Activated T-cell treated with anti-CD3 and anti-CD28 coated beads for 48 hours (primary cell): ENCODE measurements around the gene MAG.

ENCODE experiments used
- DNase-seq: peaks from one replicate; pipeline ENCODE4 v3.0.0-alpha.2; 2020; ENCODE audit warnings: low read depth

The MAG gene

GRCh38 chr19:35299523-35300338 lies 7.8 kb downstream of the MAG start:
- DNase-seq = no peak

- no peak for DNase-seq
These were observed 8.3 kb downstream of the MAG start for GRCh38 chr19:35300339-35300649.

- no peak for DNase-seq
These were observed 10.0 kb downstream of the MAG start for GRCh38 chr19:35301961-35302360.

- no peak for DNase-seq
These were observed 10.5 kb downstream of the MAG start for GRCh38 chr19:35302446-35302845.

GRCh38 chr19:35303357-35303915 lies 11.5 kb downstream of the MAG start:
- DNase-seq = no peak

GRCh38 chr19:35304036-35304435 lies 12.1 kb downstream of the MAG start:
- no peak for DNase-seq

GRCh38 chr19:35305181-35305580 lies 13.2 kb downstream of the MAG start:
- no peak for DNase-seq

- DNase-seq = no peak
These were observed 14.7 kb downstream of the MAG start for GRCh38 chr19:35306473-35307246.

- no peak for DNase-seq
These were observed 16.0 kb downstream of the MAG start for GRCh38 chr19:35307931-35308330.

DNA sequence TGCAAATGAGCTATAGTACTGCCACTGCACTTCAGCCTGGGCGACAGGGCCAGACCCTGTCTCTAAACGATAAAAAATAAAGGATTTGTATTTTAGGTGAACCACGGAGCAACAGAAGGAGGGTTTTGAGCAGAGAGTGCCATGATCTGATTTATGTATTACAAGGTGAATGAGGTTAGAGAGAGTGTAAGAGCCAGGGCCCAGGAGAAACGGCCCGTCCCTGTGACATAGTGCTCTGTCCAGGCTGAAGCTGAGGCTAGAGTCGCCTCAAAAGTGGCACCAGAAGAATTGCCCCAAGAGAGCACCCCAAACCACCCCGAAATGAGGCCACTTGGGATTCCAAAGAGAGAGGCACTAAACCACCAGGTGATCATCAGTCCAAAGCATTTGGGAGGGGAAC lies 16.9 kb downstream of the MAG start:
- DNase-seq = no peak

GRCh38 chr19:35309481-35310279 lies 17.7 kb downstream of the MAG start:
- no peak for DNase-seq

GRCh38 chr19:35310331-35310730 lies 18.4 kb downstream of the MAG start:
- DNase-seq = no peak

DNA sequence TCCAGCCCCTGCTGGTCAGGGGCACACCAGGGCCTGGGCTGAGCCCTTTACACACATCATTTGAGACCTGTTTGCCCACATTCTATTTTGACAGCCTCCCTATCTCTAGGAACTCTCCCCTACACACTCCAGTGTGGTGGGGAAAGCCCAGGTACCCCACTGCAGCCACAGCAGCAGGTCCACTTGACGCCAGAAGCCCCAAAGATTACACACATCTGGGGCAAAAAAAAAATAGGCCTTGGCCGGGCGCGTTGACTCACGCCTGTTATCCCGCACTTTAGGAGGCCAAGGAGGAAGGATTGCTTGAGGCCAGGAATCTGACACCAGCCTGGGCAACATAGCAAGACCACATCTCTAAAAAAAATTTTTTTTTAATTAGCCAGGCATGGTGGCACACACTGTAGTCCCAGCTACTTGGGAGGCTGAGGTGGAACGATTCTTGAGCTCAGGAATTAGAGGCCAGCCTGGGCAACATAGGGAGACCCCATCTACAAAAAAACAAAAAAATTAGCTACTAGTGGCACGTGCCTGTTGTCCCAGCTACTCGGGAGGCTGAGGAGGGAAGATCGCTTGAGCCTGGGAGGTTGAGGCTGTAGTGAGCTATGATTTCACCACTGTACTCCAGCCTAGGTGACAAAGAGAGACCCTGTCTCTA lies 19.0 kb downstream of the MAG start:
- DNase-seq = no peak

DNA sequence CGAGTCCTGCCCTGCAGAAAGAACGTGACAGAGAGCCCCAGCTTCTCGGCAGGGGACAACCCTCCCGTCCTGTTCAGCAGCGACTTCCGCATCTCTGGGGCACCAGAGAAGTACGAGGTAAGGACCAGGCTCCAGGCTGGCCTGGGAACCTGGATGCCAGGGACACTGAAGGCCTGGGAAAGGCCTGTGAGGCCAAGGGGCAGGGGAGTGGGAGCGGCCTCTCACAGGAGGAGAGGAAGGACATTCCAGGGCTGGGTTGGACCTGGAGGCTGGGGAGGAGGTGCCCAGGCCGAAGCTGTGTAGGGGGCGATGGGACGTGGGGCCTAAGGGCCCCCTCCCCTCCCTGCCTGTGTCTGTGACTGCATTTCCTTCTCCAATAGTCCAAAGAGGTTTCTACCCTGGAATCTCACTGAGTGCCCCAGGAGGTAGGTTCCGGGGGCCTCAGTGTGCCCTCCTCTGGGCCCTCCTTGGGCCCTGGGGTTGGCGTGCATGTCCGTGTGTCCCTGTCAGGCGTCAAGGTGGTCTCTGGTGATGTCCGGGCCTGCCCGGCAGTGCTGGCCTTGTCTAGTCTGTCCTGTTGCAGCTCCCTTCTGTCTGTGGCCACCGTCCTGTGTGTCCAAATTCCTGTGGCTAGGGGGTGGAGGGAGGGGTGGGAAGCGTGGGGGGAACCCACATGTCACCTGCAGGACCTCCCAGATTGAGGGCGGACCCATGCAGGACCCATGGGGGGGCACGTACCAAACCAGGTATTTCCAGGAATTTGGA lies 20.1 kb downstream of the MAG start:
- DNase-seq = no peak

GRCh38 chr19:35313587-35313986 lies 21.6 kb downstream of the MAG start:
- DNase-seq = no peak

- DNase-seq = no peak
These were observed 22.1 kb downstream of the MAG start for GRCh38 chr19:35314031-35314430.

DNA sequence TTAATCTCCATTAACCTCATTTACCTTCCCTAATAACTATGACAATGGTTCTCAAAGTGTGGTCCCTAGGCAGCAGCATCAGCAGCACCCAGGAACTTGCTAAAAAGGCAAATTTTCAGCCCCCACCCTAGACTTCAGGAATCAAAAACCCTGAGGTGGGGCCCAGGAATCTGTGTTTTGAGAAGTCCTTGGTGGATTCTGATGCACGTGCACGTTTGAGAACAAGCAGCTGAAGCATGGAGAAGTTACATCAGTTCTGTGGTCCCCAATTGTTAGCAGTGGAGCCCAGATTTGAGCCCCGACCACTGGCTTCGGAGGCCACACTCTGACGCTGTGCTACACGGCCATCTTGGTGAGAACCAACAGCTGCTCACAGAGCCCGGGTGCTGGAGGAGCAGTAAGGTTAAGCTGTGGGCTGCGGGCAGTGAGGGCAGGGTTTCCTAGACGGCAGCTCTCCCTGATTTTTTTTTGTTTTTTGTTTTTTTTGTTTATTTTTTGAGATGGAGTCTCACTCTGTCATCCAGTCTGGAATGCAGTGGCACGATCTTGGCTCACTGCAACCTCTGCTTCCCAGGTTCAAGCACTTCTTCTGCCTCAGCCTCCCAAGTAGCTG lies 23.0 kb downstream of the MAG start:
- no peak for DNase-seq

GRCh38 chr19:35315883-35316282 lies 23.9 kb downstream of the MAG start:
- no peak for DNase-seq

DNA sequence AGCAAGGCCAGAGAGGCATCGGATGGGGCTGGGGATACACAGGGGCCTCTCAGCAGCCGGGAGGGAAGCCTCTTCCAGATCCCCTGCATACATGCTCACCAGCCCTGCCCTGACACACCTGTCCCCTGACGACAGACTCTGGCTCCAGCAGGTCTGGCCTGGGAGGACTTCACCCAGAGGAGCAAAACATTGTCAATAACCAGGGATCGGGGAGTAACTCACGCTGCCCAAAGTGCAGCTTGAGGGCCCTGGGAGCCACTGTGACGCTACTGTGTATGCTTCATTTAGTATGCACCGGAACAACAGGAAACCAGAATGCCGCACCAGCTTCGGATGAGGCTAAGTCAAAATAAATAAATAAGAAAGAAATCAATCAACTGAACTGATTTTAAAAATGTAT lies 24.6 kb downstream of the MAG start:
- no peak for DNase-seq

- DNase-seq = no peak
These were observed 25.6 kb downstream of the MAG start for GRCh38 chr19:35317464-35318043.
